Activated CD4-positive, alpha-beta memory T cell treated with anti-CD3 and anti-CD28 coated beads, Interleukin-2, amount 10 ng/mL, durations not matched to agents 7 days and 5 days (primary cell): ENCODE results near the gene GFOD1. TPM values are rescaled to one million over a fixed set of nuclear protein-coding genes. Genes with fewer than 3 reads are reported as not detected.

ENCODE experiments used
- CTCF ChIA-PET: fragments of 350-600 bp; sonication (Branson Sonifier 250); formaldehyde crosslinking; loops from one replicate; lab custom pipeline; 2021; ENCODE audit warnings: antibody characterized with exemption, inconsistent platforms; lab: Charles Lee
- POLR2A ChIA-PET: fragments of 350-600 bp; sonication (Branson Sonifier 250); formaldehyde crosslinking; loops from one replicate; lab custom pipeline; 2021; ENCODE audit warnings: antibody characterized with exemption; lab: Charles Lee
- DNase-seq: peaks from one replicate; pipeline ENCODE4 v3.0.0-alpha.2; 2020
- H3K27ac Mint-ChIP-seq: one replicate; pipeline ENCODE4 v1.8.0; 2021; ENCODE audit warnings: mild to moderate bottlenecking, mixed read lengths
- H3K27me3 Mint-ChIP-seq: one replicate; pipeline ENCODE4 v1.8.0; 2021; ENCODE audit warnings: mixed read lengths
- H3K36me3 Mint-ChIP-seq: one replicate; pipeline ENCODE4 v1.8.0; 2021; ENCODE audit warnings: low read depth, mixed read lengths
- H3K4me1 Mint-ChIP-seq: one replicate; pipeline ENCODE4 v1.8.0; 2021; ENCODE audit warnings: mixed read lengths
- H3K4me3 Mint-ChIP-seq: one replicate; pipeline ENCODE4 v1.8.0; 2021; ENCODE audit warnings: mild to moderate bottlenecking, mixed read lengths
- H3K9me3 Mint-ChIP-seq: one replicate; pipeline ENCODE4 v1.8.0; 2021; ENCODE audit warnings: mixed read lengths
- total RNA-seq, 2 experiments: library from RNA; stranded (reverse); gene quantifications; one replicate each; pipeline ENCODE4 v1.2.3, GENCODE V29; 2021

The GFOD1 gene, protein sequence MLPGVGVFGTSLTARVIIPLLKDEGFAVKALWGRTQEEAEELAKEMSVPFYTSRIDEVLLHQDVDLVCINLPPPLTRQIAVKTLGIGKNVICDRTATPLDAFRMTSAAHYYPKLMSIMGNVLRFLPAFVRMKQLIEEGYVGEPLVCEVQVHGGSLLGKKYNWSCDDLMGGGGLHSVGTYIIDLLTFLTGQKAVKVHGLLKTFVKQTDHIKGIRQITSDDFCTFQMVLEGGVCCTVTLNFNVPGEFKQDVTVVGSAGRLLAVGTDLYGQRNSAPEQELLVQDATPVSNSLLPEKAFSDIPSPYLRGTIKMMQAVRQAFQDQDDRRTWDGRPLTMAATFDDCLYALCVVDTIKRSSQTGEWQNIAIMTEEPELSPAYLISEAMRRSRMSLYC
- 1 to 10 TPM; 3.0 TPM for total RNA-seq

DNA sequence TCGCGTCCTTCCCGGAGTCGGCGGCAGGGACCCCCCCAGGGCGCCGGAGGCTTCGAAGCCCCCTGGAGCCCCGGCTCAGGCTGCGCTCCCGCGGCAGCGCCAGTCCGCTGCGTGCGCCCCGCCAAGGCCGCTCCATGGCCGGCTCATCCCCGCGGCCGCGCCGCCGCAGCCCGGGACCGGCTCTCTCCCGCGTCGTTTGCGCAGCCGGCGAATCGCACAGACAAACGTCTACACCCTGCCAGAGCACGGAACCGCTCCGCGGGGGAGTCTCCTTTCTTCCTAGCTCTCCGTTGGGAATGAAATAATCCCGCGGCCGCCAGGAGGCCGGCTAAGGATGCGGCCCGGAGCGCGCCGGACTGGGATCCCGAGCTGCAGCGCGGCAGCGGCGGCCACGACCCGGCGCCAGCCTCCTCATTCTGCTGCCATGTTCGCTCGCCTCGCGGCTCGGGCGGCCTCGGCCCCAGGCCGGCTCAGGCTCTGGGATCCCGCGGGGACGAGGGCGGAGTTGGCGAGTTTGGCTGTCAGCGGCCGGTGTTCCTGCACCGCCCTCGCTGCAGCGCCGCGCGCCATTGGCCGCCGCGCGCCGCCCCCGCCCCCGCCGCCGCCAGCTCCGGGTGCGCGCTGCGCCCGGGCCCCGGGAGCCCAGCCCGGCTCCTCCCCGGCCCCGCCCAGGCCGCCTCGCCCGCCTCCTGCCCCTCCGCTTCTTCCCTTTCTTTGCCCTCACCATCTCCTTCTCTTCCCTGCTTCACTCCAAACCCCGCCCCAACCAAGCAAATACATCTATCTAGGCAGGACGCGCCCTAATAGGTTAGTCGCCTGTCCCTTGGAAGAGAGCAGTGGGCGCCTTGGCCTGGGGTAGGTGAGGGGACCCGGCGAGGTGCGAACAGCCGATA, at the start of gene GFOD1:
GFOD1 (minus strand) TSS at position 479 of the 893 bp plus-strand sequence. CDS start 710 bp downstream, outside the sequence.
- ChIA-PET CTCF (interaction anchor here (0.9 to 2.6 kb wide), 4 partner anchors 52 to 157 kb away, joined by 3 to 13 read pairs (median 5); partner anchors contain the start of gene SIRT5), POLR2A (interaction anchor here (1.1 to 3.0 kb wide), 7 partner anchors 31 to 159 kb away, joined by 3 to 18 read pairs (median 6); partner anchors contain the start of genes NOL7, SIRT5 and TBC1D7)
- no peaks in the 10 kb centered on the region for H3K9me3 Mint-ChIP-seq
- peak within 1 kb of the TSS; percentile 79 for H3K4me3 Mint-ChIP-seq
- DNase-seq = peak; percentile 81
- H3K27me3 Mint-ChIP-seq = peaks cover 24% of the 10 kb centered on the region
- peaks cover 41% of the 10 kb centered on the region for H3K4me1 Mint-ChIP-seq
- H3K27ac Mint-ChIP-seq = peak within 1 kb of the TSS; percentile 52
- no peaks in the 10 kb centered on the region for H3K36me3 Mint-ChIP-seq

DNA sequence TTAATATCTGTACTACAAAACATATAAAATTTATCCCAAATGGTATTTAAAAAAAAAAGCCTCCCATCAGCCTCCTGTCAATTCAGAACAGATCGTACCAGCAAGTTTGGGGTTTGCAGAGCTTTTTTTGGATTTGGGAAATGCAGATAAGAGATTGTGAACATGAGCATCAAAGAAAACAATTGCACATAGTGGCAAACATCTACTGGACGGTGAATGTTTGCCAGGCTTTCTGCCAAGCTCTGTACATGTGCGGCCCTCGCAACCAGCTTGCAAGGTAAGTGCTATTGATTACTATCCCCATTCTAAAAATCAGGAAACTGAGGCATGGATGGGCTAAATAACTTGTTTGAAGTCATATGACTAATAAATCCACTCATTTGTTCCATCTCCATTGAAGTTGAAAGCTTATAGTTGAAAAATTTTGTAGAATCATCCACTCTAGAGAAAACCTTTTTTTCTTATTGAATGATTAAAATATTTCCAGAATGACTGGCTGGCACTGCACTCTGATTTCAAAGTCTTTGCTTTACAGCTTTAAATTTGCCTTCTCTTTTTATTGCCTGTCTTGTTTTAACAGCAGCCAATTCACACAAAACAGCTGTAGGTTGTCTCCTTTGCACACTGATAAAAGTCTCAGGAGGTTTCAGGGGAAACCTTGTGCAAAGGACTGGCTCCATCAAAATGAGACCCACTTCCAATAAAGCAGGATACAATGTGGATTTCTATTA, 49.6 kb upstream of the GFOD1 start:
- no peaks in the 10 kb centered on the region for H3K27me3 Mint-ChIP-seq
- H3K27ac Mint-ChIP-seq = no peak overlapping the region
- ChIA-PET CTCF (interaction anchor here (1.3 kb wide), 1 partner anchor 154 kb away, joined by 3 read pairs; no protein-coding TSS in a partner anchor), POLR2A (interaction anchor here (1.0 kb wide), 1 partner anchor 208 kb away, joined by 4 read pairs; the partner anchor contains the start of gene TBC1D7)
- H3K9me3 Mint-ChIP-seq = no peaks in the 10 kb centered on the region
- H3K36me3 Mint-ChIP-seq = no peaks in the 10 kb centered on the region
- no peak overlapping the region for H3K4me3 Mint-ChIP-seq
- DNase-seq = no peak
- no peaks in the 10 kb centered on the region for H3K4me1 Mint-ChIP-seq

DNA sequence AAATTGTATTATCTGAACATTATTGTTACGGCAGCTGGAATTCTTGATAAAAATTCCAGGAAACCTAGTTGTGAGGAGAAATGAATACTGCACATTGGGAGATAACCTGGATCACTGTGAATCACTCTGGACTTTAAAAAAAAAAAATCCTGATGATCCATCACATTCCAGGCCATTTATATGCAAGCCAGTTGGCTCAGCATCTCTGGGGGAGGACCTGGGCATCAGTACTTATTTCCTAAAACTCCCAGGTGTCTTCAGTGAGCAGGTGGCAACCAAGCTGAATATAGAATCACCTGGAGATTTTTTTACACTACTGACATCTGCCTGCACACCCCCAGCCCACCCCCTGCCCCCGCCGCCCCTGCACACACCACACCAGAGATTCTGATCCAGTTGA, 47.9 kb upstream of the GFOD1 start:
- Mint-ChIP-seq H3K27ac (no peak overlapping the region), H3K36me3 (no peaks in the 10 kb centered on the region), H3K9me3 (no peaks in the 10 kb centered on the region), H3K27me3 (no peaks in the 10 kb centered on the region), H3K4me1 (no peaks in the 10 kb centered on the region), H3K4me3 (no peak overlapping the region)
- DNase-seq = no peak
- ChIA-PET POLR2A (no interaction called here), CTCF (no interaction called here)

DNA sequence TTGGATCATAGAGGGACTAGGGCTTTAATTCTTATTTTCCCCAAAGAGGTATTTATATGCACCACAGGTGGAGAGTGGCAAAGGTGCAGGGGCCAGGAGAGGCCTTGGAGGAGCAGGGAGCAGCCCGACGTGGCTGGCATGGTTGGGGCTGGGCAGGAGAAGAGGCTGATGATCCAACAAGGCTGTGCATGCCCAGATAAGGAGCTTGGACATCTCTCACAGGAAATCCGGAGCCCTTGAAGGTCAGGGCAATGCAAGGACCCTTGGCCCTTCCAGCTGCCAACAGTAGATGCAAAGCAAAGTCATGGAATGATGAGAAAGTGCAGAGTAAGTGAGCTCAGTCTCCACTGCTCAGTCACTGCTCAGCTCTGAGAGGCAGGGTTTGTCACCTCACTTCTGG, 47.1 kb upstream of the GFOD1 start:
- ChIA-PET CTCF (no interaction called here), POLR2A (no interaction called here)
- Mint-ChIP-seq H3K36me3 (no peaks in the 10 kb centered on the region), H3K4me3 (no peak overlapping the region), H3K9me3 (no peaks in the 10 kb centered on the region), H3K27me3 (no peaks in the 10 kb centered on the region), H3K4me1 (no peaks in the 10 kb centered on the region), H3K27ac (no peak overlapping the region)
- DNase-seq = no peak

DNA sequence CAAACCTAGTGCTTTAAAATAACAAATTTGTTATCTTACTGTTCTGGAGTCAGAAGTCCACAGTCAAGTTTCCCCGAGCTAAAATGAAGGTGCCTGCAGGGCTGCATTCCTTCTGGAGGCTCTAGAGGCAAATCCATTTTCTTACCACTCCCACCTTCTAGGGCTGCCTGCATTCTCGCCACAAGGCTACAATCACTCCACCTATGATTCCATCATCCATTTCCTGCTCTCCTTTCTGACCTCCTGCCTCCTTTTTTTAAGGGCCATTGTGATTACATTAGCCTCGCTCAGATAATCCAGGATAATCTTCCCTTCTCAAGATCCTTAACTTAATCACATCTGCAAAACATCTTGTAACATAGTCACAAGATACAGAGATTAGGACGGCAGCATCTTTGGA, 44.6 kb upstream of the GFOD1 start:
- no peak for DNase-seq
- no peaks in the 10 kb centered on the region for H3K9me3 Mint-ChIP-seq
- H3K4me3 Mint-ChIP-seq = no peak overlapping the region
- ChIA-PET POLR2A (no interaction called here), CTCF (interaction anchor here (1.6 kb wide), 1 partner anchor 43 kb away, joined by 4 read pairs; the partner anchor contains the start of gene SIRT5)
- no peaks in the 10 kb centered on the region for H3K4me1 Mint-ChIP-seq
- no peak overlapping the region for H3K27ac Mint-ChIP-seq
- no peaks in the 10 kb centered on the region for H3K36me3 Mint-ChIP-seq
- no peaks in the 10 kb centered on the region for H3K27me3 Mint-ChIP-seq

DNA sequence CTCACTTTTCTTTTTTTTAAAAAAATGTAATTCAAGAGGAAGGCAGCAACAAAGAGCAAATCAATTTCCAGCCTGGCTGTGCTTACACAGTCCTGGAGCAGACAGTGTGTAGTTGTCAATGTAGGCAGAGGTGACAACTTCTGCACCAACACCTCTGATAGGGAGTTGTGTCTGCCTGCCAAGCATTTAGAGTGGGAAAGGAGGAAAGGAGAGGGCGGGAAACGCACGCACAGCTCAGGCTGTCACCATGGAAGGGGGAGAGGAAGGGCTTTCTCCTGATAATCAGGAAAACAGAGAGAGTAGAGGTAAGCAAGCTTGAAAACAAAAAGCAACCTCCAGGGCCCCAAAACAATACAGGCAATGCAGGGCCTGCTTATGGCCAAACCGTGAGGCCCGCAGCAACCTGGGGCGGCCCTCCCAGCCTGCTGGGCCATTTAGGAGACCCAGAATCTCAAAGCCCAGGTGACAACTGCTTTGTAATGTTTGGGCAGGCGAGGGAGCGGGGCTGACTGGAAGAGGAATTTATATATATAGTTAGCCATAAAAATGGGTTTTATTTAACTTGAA, 41.5 kb upstream of the GFOD1 start:
- no peak overlapping the region for H3K4me3 Mint-ChIP-seq
- no peaks in the 10 kb centered on the region for H3K9me3 Mint-ChIP-seq
- no peak for DNase-seq
- H3K36me3 Mint-ChIP-seq = no peaks in the 10 kb centered on the region
- H3K27ac Mint-ChIP-seq = no peak overlapping the region
- peaks cover 5% of the 10 kb centered on the region for H3K4me1 Mint-ChIP-seq
- POLR2A ChIA-PET = no interaction called here
- H3K27me3 Mint-ChIP-seq = peaks cover 3% of the 10 kb centered on the region
- CTCF ChIA-PET = no interaction called here

DNA sequence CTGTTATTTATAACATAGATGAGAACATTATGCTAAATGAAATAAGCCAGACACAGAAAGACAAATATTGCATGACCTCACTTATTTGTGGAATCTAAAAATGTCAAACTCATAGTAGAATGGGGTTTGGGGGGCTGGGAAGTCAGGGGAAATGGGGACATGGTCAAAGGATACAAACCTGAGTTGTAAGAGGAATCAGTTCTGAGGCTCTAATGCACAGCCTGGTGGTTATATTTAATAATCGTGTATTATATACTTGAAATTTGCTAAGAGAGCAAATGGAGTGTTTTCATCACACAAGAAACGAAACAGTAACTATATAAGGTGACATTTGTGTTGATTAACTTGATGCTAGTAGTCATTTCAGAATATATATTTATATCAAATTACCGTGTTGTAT, 40.8 kb upstream of the GFOD1 start:
- Mint-ChIP-seq H3K27me3 (peaks cover 3% of the 10 kb centered on the region), H3K36me3 (no peaks in the 10 kb centered on the region), H3K4me1 (peaks cover 5% of the 10 kb centered on the region), H3K27ac (no peak overlapping the region), H3K9me3 (no peaks in the 10 kb centered on the region), H3K4me3 (no peak overlapping the region)
- ChIA-PET CTCF (no interaction called here), POLR2A (no interaction called here)
- DNase-seq = no peak

DNA sequence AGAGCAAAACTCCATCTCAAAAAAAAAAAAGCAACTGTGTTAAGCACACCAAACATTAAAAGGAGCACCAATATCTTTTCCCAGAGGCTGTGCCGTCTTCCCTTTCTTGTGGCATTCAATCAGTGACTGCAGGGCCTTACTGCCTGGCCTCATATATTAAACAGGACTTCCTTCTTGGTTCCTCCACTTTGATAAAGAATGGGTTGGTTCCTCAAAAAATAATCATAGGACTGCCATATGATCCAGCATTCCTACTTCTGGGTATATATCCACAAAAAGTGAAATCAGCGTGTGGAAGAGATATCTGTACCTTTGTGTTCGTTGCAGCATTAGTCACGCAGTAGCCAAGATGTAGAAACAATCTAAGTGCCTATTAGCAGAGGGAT, 40.3 kb upstream of the GFOD1 start:
- no peak overlapping the region for H3K4me3 Mint-ChIP-seq
- POLR2A ChIA-PET = interaction anchor here (0.6 kb wide), 1 partner anchor 168 kb away, joined by 3 read pairs; no protein-coding TSS in a partner anchor
- no peaks in the 10 kb centered on the region for H3K36me3 Mint-ChIP-seq
- CTCF ChIA-PET = no interaction called here
- no peak for DNase-seq
- peaks cover 3% of the 10 kb centered on the region for H3K27me3 Mint-ChIP-seq
- H3K9me3 Mint-ChIP-seq = no peaks in the 10 kb centered on the region
- H3K27ac Mint-ChIP-seq = no peak overlapping the region
- peaks cover 5% of the 10 kb centered on the region for H3K4me1 Mint-ChIP-seq

DNA sequence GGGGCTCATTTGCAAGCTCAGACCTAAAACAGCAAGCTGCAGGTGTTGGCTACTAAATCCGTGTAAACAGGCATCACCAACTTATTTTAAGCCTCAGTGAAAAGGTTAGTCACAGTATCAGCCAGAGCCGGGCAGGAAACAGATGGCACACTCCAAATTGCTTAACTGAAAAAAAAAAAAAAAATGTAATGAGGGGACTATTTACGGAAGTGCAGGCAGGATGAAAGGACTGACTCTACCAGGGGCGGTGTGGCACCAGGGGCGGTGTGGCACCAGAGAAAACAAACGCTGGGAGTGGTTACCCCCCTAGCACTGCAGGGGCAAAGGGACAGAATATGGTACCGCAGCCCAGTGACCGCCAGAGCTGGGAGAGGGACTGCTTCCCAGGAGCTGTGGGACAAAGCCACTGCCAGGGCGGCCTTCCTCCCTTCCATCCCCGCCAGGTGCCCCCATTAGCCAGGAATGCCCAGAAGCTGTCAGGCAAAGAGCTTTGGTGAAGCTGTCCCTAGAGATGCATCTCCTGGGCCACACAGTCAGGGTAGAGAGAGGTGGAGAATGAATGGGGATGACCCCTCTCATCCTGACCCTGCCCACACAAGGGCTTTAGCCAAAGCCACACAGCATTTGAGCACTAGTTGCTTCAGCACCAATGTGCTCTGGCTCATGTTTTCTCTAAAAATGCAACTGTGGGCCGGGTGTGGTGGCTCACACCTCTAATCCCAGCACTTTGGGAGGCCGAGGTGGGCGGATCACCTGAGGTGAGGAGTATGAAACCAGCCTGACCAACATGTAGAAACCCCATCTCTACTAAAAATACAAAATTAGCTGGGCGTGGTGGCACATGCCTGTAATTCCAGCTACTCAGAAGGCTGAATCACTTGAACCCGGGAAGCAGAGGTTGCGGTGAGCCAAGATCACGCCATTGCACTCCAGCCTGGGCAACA, 39.6 kb upstream of the GFOD1 start:
- Mint-ChIP-seq H3K4me3 (no peak overlapping the region), H3K4me1 (peaks cover 5% of the 10 kb centered on the region), H3K9me3 (no peaks in the 10 kb centered on the region), H3K36me3 (no peaks in the 10 kb centered on the region), H3K27ac (no peak overlapping the region), H3K27me3 (peaks cover 3% of the 10 kb centered on the region)
- ChIA-PET CTCF (no interaction called here), POLR2A (interaction anchor here (0.6 kb wide), 1 partner anchor 168 kb away, joined by 3 read pairs; no protein-coding TSS in a partner anchor)
- DNase-seq = no peak

DNA sequence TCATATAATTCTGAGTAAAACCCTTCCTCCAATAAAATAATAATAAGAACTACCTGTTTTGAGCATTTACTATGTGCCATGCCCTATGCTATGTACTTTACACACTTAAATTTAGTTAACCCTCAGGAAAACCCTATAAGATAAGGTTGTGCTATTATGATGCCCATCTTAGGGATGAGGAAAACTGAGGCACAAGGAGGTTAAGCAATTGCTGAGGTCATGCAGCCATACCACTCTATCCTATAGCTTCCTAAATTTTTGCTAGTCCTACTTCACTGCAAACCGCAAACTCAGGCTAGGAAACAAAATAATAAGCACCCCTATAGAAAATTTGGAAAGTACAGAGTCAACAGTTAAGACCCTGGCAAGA, 38.9 kb upstream of the GFOD1 start:
- CTCF ChIA-PET = no interaction called here
- no peak for DNase-seq
- no peak overlapping the region for H3K4me3 Mint-ChIP-seq
- H3K4me1 Mint-ChIP-seq = peaks cover 5% of the 10 kb centered on the region
- H3K27me3 Mint-ChIP-seq = peaks cover 3% of the 10 kb centered on the region
- no peaks in the 10 kb centered on the region for H3K9me3 Mint-ChIP-seq
- no peak overlapping the region for H3K27ac Mint-ChIP-seq
- POLR2A ChIA-PET = no interaction called here
- H3K36me3 Mint-ChIP-seq = no peaks in the 10 kb centered on the region

DNA sequence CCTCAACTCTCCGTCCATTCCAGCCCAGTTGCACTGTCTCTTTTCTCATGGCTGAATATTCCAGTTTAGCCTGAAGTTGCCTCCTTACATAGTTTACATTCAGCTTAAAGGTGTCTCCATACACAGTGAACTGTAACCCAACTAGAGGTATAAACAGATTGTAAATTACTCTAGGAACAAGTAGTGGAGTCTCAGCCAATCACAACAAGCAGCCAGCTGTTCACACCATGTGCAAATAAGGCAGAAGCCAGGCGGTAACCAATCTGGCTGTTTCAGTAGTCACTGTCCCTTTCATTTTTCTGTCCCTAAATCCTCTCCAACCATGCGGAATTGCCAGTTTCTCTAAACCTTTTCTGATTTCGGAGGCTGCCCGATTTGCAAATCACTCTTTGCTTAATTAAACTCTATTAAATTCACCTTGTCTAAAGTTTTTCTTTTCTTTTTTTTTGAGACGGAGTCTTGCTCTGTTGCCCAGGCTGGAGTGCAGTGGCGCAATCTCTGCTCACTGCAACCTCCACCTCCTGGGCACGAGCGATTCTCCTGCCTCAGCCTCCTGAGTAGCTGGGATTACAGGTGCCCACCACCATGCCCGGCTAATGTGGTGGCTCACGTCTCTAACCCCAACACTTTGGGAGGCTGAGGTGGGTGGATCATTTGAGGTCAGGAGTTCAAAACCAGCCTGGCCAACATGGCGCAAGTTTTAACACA, 37.6 kb upstream of the GFOD1 start:
- Mint-ChIP-seq H3K36me3 (no peaks in the 10 kb centered on the region), H3K4me1 (peaks cover 5% of the 10 kb centered on the region), H3K27me3 (peaks cover 6% of the 10 kb centered on the region), H3K27ac (no peak overlapping the region), H3K4me3 (no peak overlapping the region), H3K9me3 (no peaks in the 10 kb centered on the region)
- ChIA-PET POLR2A (no interaction called here), CTCF (interaction anchor here (0.7 to 1.1 kb wide), 2 partner anchors 50 to 188 kb away, joined by 3 read pairs; partner anchors contain the start of gene SIRT5)
- DNase-seq = no peak
